ENCODE measurements around the gene C6orf89. TPM values are rescaled to one million over a fixed set of nuclear protein-coding genes. Genes with fewer than 3 reads are reported as not detected.

The C6orf89 gene
- polyA plus RNA-seq, 3 donors = 19.2 to 37.5 (median 29.2) TPM

DNA sequence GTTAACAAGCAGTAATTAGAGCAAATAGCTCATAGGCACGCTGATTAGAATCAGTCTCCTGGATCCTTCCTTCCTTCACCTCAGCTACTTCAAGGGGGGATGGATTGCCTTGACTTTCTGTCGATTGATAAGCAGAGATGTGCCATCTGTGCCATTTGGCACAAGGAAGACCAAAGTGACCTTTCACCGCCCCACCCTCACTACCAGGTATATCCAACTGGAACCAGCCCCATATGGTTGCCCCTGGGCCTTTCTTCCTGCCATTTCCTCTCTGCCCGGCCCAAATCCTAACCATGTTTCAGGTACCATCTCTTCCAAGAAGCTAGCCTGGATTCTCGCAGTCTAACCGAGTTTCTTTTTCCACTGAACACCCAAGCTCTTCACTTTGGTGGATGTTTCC lies 37.8 kb upstream of the C6orf89 start:
- Histone ChIP-seq H2AFZ (ENCODE audit: insufficient read depth, low read depth, low read length, poor library complexity, severe bottlenecking) (peak overlapping the region; percentile 71), H3K27ac (ENCODE audit: low read depth in 1 of 2, low read length in 2 of 2) (no peak overlapping the region), H4K20me1 (ENCODE audit: insufficient read depth, low read length) (no peaks in the 10 kb centered on the region), H3K36me3 (replicated peaks in 1 of 2; ENCODE audit: control insufficient read depth in 1 of 2, insufficient read depth in 2 of 2, low read length in 2 of 2) (no peaks in the 10 kb centered on the region), H3K4me3 (replicated peaks in 1 of 3; ENCODE audit: low read depth in 2 of 3, low read length in 3 of 3) (no peak overlapping the region), H3K4me2 (replicated peaks; ENCODE audit: extremely low read depth, low read length, poor library complexity, severe bottlenecking) (no peak overlapping the region), H3K27me3 (ENCODE audit: control insufficient read depth in 2 of 2, insufficient read depth in 2 of 2, low read length in 2 of 2) (no peaks in the 10 kb centered on the region), H3K4me1 (ENCODE audit: control insufficient read depth in 1 of 2, insufficient read depth in 2 of 2, low read length in 2 of 2) (peaks cover 38 to 45% of the 10 kb centered on the region in 2 donors), H3K9me3 (replicated peaks in 1 of 2; ENCODE audit: control insufficient read depth in 1 of 2, insufficient read depth in 1 of 2, low read length in 2 of 2) (peaks cover 4 to 7% of the 10 kb centered on the region in 2 donors), H3K9ac (ENCODE audit: insufficient read depth, low read length, poor library complexity, severe bottlenecking) (no peak overlapping the region), H3K79me2 (ENCODE audit: insufficient read depth, low read length) (no peaks in the 10 kb centered on the region)
- Mint-ChIP-seq H3K27ac (peak overlapping the region in 2 of 7 donors; percentile 37 to 47), H3K27me3 (ENCODE audit: low read depth in 3 of 3) (peaks cover 6 to 14% (median 13%) of the 10 kb centered on the region in 3 donors), H3K4me3 (no peak overlapping the region), H3K36me3 (peaks cover 7 to 9% of the 10 kb centered on the region in 2 donors), H3K4me1 (peaks cover 43% of the 10 kb centered on the region), H3K9me3 (peaks cover 4 to 14% (median 13%) of the 10 kb centered on the region in 7 donors)
- intact Hi-C loops (cut with micrococcal nuclease) = loop anchor here in 1 of 2 donors (5.0 kb wide), 1 partner anchor 81 kb away; no protein-coding TSS in a partner anchor
- TF ChIP-seq, protein P1, sequence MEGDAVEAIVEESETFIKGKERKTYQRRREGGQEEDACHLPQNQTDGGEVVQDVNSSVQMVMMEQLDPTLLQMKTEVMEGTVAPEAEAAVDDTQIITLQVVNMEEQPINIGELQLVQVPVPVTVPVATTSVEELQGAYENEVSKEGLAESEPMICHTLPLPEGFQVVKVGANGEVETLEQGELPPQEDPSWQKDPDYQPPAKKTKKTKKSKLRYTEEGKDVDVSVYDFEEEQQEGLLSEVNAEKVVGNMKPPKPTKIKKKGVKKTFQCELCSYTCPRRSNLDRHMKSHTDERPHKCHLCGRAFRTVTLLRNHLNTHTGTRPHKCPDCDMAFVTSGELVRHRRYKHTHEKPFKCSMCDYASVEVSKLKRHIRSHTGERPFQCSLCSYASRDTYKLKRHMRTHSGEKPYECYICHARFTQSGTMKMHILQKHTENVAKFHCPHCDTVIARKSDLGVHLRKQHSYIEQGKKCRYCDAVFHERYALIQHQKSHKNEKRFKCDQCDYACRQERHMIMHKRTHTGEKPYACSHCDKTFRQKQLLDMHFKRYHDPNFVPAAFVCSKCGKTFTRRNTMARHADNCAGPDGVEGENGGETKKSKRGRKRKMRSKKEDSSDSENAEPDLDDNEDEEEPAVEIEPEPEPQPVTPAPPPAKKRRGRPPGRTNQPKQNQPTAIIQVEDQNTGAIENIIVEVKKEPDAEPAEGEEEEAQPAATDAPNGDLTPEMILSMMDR (IDR thresholded peaks at IDR 0.05) = no peak
- WGBS (ENCODE audit: insufficient coverage) = 97% methylated on average over 4 of the region's 6 CpGs
- DNase-seq = no peak

DNA sequence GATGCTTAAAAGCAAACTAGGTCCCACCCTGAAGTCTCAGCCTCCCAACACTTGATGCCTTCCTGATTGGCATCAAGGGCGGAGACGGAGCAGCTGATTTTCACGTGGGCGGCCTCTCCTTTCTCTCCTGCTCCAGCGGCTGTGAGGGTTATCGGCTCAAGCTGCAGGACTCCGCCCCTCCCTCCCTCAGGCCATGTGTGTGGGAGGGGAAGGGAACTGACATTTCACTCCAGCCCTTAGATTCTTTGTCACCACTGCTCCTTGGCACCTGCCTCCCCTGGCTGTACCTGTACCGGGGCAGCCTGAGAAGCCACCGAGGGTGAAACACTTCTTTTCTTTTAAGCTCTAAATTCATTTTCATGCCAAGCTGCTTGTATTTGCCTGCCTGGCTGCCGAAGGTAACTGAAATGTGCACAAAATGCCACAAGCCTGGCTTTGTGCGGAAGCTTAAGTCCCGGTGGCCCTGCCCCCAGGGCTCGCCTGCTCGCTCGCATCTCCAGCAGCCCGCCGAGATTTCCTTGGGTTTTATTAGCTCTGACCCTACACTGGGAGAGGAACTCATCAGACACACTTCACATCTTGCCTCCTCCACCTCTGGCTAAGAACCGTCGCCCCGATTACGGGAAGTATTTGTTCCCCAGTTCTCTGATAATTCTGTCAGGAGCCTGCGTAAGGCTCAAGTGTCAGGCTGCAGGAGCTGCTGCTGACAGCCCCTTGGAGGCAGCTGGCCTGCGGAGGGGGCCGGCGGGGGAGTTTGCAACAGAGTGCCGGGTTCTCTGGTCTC lies 36.9 kb upstream of the C6orf89 start:
- Histone ChIP-seq H3K27me3 (ENCODE audit: control insufficient read depth in 2 of 2, insufficient read depth in 2 of 2, low read length in 2 of 2) (no peaks in the 10 kb centered on the region), H3K4me2 (replicated peaks; ENCODE audit: extremely low read depth, low read length, poor library complexity, severe bottlenecking) (peak overlapping the region; percentile 66), H3K27ac (ENCODE audit: low read depth in 1 of 2, low read length in 2 of 2) (no peak overlapping the region), H3K4me3 (replicated peaks in 1 of 3; ENCODE audit: low read depth in 2 of 3, low read length in 3 of 3) (peak overlapping the region in 2 of 3 experiments; percentile 15 to 65), H3K36me3 (replicated peaks in 1 of 2; ENCODE audit: control insufficient read depth in 1 of 2, insufficient read depth in 2 of 2, low read length in 2 of 2) (no peaks in the 10 kb centered on the region), H2AFZ (ENCODE audit: insufficient read depth, low read depth, low read length, poor library complexity, severe bottlenecking) (peak overlapping the region; percentile 71), H3K9ac (ENCODE audit: insufficient read depth, low read length, poor library complexity, severe bottlenecking) (no peak overlapping the region), H3K9me3 (replicated peaks in 1 of 2; ENCODE audit: control insufficient read depth in 1 of 2, insufficient read depth in 1 of 2, low read length in 2 of 2) (peaks cover 4 to 7% of the 10 kb centered on the region in 2 donors), H3K79me2 (ENCODE audit: insufficient read depth, low read length) (no peaks in the 10 kb centered on the region), H3K4me1 (ENCODE audit: control insufficient read depth in 1 of 2, insufficient read depth in 2 of 2, low read length in 2 of 2) (peaks cover 47 to 52% of the 10 kb centered on the region in 2 donors), H4K20me1 (ENCODE audit: insufficient read depth, low read length) (no peaks in the 10 kb centered on the region)
- intact Hi-C loops (cut with micrococcal nuclease) = loop anchor here in 1 of 2 donors (5.0 kb wide), 1 partner anchor 82 kb away; no protein-coding TSS in a partner anchor
- peaks cover 10 to 23% (median 20%) of the 10 kb centered on the region in 7 donors for H3K9me3 Mint-ChIP-seq
- H3K4me3 Mint-ChIP-seq = peak overlapping the region; percentile 76 to 94
- 7% methylated on average over 10 of the region's 26 CpGs for WGBS (ENCODE audit: insufficient coverage)
- DNase-seq = peak in 2 of 3 donors; percentile 18 to 26
- TF ChIP-seq, protein P1 (IDR thresholded peaks at IDR 0.05) = no peak
- peaks cover 51% of the 10 kb centered on the region for H3K4me1 Mint-ChIP-seq
- peaks cover 9 to 14% of the 10 kb centered on the region in 2 donors for H3K36me3 Mint-ChIP-seq
- H3K27ac Mint-ChIP-seq = peak overlapping the region in 5 of 7 donors; percentile 20 to 61 (median 30)
- peaks cover 6 to 14% (median 13%) of the 10 kb centered on the region in 3 donors for H3K27me3 Mint-ChIP-seq (ENCODE audit: low read depth in 3 of 3)

Measured in CD14-positive monocyte (primary cell).